Uterus (tissue), 4 donors: ENCODE data around the gene RNH1. TPM values are rescaled to one million over a fixed set of nuclear protein-coding genes. Genes with fewer than 3 reads are reported as not detected.
A peak's percentile ranks its signal among the peaks of the same experiment; 100 is the strongest.

Source experiments
- DNase-seq, 2 donors: peaks; one replicate each; pipeline ENCODE4 v3.0.0-alpha.2; 2019 to 2020
- H3K27ac ChIP-seq, 2 donors: fragments of 200-600 bp; sonication (generic); 1 replicate in 1 of 2; 2 replicates in 1 of 2; pipeline ENCODE4 v1.5.1; 2016 to 2018
- H3K27me3 ChIP-seq, 2 donors: fragments of 200-600 bp; sonication (generic); one replicate each; pipeline ENCODE4 v1.5.1; 2018 to 2019; ENCODE audit warnings: control low read depth in 1 of 2
- H3K36me3 ChIP-seq, 2 donors: fragments of 200-600 bp; sonication (generic); one replicate each; pipeline ENCODE4 v1.5.1; 2019; ENCODE audit warnings: control low read depth in 1 of 2
- H3K4me1 ChIP-seq, 2 donors: fragments of 200-600 bp; sonication (generic); one replicate each; pipeline ENCODE4 v1.5.1; 2018 to 2019; ENCODE audit warnings: control low read depth in 1 of 2
- H3K4me3 ChIP-seq, 2 donors: fragments of 200-600 bp; sonication (generic); 1 replicate in 1 of 2; 2 replicates in 1 of 2; pipeline ENCODE4 v1.5.1; 2018 to 2019; ENCODE audit warnings: mild to moderate bottlenecking in 1 of 2
- H3K9me3 ChIP-seq, 2 donors: fragments of 200-600 bp; sonication (generic); one replicate each; pipeline ENCODE4 v1.5.1; 2019; ENCODE audit warnings: control low read depth in 1 of 2
- POLR2A ChIP-seq, 2 donors: fragments of 450-650 bp; IDR thresholded peaks; one replicate each; pipeline ENCODE4 v1.6.1; 2016; ENCODE audit warnings: antibody characterized with exemption in 2 of 2, mild to moderate bottlenecking in 1 of 2, moderate library complexity in 1 of 2
- intact Hi-C: fragments of 100-400 bp; cut with DNase I; formaldehyde crosslinking; loops from one replicate; pipeline ENCODE4 v1.15.1; 2023; ENCODE audit warnings: low total_unique reads
- total RNA-seq, 4 donors: library from RNA; depleted of rRNA in 3 of 4; stranded (reverse); fragments of >200 nt in 3 of 4; gene quantifications; one replicate each; pipeline versions ENCODE4 v1.1.0 to v1.2.4, GENCODE V29; 2014 to 2023
- TF ChIP-seq, protein P1 (sequence below), 4 experiments: fragments of 200-600 bp in 2 of 4; fragments of 450-650 bp in 2 of 4; sonication (generic) in 2 of 4; IDR thresholded peaks; one replicate each; pipeline ENCODE4 v1.5.1; 2016 to 2019; ENCODE audit warnings: antibody characterized with exemption in 4 of 4, mild to moderate bottlenecking in 2 of 4, moderate library complexity in 1 of 4
- donor health status: DM: yes; HTN: yes; CAD: no.

RNH1 gene
- total RNA-seq, 4 donors from 2014 or later: 111 to 175 (median 142) TPM

DNA sequence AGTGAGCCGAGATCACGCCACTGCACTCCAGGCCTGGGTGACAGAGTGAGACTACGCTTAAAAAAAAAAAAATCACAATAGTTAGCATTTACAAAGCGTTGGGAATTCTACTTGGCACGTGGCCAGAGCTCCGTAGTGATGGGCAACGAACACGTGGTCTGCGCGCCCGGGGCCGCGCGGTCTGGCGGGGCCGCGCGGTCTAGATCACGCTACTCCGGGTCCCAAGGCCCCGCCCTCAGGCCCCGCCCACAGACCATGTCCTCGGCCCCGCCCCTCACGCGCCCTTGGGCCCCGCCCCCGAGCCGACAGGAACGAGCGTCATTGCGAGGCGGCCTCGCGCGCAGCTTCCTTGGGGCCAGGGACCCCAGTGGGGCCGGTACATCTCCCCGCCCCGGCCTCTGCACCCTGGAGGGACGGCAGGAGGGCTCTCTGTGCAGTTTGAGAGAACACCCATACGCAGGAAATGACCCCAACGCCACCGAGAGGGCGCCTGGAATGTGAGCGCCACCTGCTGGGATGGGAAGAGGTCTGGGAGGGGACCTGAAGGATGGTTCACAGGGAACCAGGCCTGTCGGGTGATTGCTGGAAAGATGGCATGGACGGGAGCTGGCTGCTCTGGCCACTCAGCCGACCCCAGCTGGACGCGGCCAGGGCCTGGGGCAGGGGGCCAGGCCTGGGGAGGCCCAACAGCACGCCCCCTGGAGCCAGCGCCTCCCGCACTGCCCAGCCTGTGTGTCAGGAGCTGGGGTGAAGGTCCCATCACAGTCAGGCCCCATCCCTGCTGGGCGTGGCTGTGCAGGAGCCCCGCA is 58.9 kb downstream of the RNH1 start:
- peak; percentile 93 to 94 for DNase-seq
- no peaks in the 10 kb centered on the region for H3K27me3 ChIP-seq
- no peaks in the 10 kb centered on the region for H3K9me3 ChIP-seq
- H3K36me3 ChIP-seq: no peaks in the 10 kb centered on the region
- peak overlapping the region; percentile 63 to 71 for H3K4me3 ChIP-seq
- H3K27ac ChIP-seq: peak overlapping the region; percentile 84 to 92
- peaks cover 0 to 5% of the 10 kb centered on the region in 2 donors for H3K4me1 ChIP-seq
- intact Hi-C loops: no loop called here
- TF ChIP-seq POLR2A (IDR thresholded peaks at IDR 0.05): peak; percentile 78 to 81
- TF ChIP-seq, protein P1, sequence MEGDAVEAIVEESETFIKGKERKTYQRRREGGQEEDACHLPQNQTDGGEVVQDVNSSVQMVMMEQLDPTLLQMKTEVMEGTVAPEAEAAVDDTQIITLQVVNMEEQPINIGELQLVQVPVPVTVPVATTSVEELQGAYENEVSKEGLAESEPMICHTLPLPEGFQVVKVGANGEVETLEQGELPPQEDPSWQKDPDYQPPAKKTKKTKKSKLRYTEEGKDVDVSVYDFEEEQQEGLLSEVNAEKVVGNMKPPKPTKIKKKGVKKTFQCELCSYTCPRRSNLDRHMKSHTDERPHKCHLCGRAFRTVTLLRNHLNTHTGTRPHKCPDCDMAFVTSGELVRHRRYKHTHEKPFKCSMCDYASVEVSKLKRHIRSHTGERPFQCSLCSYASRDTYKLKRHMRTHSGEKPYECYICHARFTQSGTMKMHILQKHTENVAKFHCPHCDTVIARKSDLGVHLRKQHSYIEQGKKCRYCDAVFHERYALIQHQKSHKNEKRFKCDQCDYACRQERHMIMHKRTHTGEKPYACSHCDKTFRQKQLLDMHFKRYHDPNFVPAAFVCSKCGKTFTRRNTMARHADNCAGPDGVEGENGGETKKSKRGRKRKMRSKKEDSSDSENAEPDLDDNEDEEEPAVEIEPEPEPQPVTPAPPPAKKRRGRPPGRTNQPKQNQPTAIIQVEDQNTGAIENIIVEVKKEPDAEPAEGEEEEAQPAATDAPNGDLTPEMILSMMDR (IDR thresholded peaks at IDR 0.05): peak; percentile 91 to 95 (median 92)

DNA sequence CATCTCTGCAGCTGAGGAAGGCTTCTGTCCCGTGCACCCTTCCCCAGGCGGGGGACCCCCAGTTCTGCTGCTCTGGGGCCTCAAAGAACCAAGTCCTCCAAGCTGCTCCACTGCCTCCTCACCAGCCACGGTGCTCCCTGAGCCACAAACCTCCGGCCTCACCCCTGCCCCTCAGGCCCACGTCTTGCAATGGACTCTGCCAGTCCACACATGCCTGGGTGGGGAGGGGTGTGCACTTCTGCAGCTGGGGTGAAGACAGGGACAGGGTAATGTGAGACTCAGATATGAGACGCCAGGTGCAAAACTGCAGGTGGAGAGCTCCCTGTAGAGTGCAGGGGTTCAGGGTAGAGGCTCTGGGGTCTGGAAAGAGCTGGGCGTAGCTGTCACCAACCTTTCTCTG is 60.2 kb downstream of the RNH1 start:
- no peak overlapping the region for H3K4me3 ChIP-seq
- TF ChIP-seq, protein P1 (IDR thresholded peaks at IDR 0.05): no peak
- no peak for TF ChIP-seq POLR2A (IDR thresholded peaks at IDR 0.05)
- intact Hi-C loops: no loop called here
- no peaks in the 10 kb centered on the region for H3K36me3 ChIP-seq
- H3K4me1 ChIP-seq: peaks cover 0 to 5% of the 10 kb centered on the region in 2 donors
- no peak overlapping the region for H3K27ac ChIP-seq
- no peaks in the 10 kb centered on the region for H3K9me3 ChIP-seq
- H3K27me3 ChIP-seq: peaks cover 0 to 1% of the 10 kb centered on the region in 2 donors
- DNase-seq: no peak

DNA sequence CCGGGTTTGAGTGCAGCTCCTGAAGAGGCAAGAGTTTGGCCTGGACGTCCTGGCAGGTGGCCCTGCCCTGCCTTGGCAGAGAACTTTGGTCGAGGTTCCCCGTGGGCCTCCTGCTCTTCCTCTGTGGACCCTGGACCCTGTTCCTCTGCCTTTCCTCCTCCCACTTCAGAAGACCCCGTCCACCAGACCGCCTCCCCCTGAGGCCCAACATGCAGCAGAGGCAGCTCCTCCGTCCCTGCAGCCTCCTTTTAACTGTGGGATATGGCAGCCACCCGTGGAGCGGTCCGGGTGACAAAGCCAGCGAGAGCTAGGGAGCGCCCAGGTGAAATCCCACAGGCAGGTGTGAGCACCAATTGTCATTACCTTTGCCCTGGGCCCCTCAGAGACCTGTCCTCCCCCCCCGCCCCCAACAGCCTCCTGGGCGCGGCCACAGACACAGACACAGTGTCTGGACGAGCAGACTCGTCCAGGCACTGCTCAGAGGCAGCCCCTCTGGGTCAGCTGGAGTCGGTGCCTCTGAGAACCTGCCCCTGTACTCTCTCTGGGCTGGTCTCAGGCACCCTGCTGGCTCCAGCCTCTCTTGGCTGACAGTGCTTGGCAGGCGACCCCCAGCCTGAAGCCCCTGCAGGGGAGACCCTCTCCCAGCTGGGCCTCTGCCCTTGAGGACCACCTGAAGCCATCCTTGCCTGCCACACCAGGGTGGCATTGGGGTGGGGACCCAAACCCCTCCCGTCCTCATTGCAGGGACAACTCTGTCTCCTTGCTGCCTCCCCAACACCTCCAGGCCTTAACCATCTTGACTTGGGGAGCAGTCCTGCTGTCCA is 61.1 kb downstream of the RNH1 start:
- no peak overlapping the region for H3K27ac ChIP-seq
- intact Hi-C loops: no loop called here
- H3K9me3 ChIP-seq: no peaks in the 10 kb centered on the region
- DNase-seq: no peak
- H3K4me3 ChIP-seq: no peak overlapping the region
- no peak for TF ChIP-seq POLR2A (IDR thresholded peaks at IDR 0.05)
- TF ChIP-seq, protein P1 (IDR thresholded peaks at IDR 0.05): no peak
- H3K36me3 ChIP-seq: no peaks in the 10 kb centered on the region
- peaks cover 0 to 10% of the 10 kb centered on the region in 2 donors for H3K27me3 ChIP-seq
- H3K4me1 ChIP-seq: no peaks in the 10 kb centered on the region

Other genes starting within 250 kb of the RNH1 start
- gene NLRP6, start 228.8 kb downstream of the RNH1 start, total RNA-seq: under 1 TPM in 2 of 4 donors, not detected in 2; 0.30 to 0.51 TPM
- gene PGGHG, start 218.1 kb downstream of the RNH1 start, total RNA-seq: 10 to 100 TPM in 3 of 4 donors, 1 to 10 TPM in 1; 7.9 to 29.1 (median 14.2) TPM
- gene IFITM5, start 207.7 kb downstream of the RNH1 start, total RNA-seq: not detected
- 100 to 1,000 TPM in 3 of 4 donors, 10 to 100 TPM in 1; 27.8 to 926 (median 269) TPM for gene IFITM2, start 199.4 kb downstream of the RNH1 start, total RNA-seq
- gene IFITM1, start 193.2 kb downstream of the RNH1 start, total RNA-seq: 100 to 1,000 TPM in 2 of 4 donors, 10 to 100 TPM in 2; 13.4 to 672 (median 239) TPM
- gene IFITM3, start 186.4 kb downstream of the RNH1 start, total RNA-seq: 1,000 to 10,000 TPM in 1 of 4 donors, 100 to 1,000 TPM in 2, 10 to 100 TPM in 1; 22.2 to 1,343 (median 242) TPM
- gene B4GALNT4, start 137.7 kb downstream of the RNH1 start, total RNA-seq: 10 to 100 TPM in 2 of 4 donors, 1 to 10 TPM in 2; 1.8 to 39.7 (median 19.9) TPM
- gene PKP3, start 113.0 kb downstream of the RNH1 start, total RNA-seq: 1 to 10 TPM in 2 of 4 donors, under 1 TPM in 1, not detected in 1; 0.46 to 5.1 (median 1.5) TPM
- 10 to 100 TPM; 13.3 to 61.5 (median 38.4) TPM for gene SIGIRR, start 92.2 kb downstream of the RNH1 start, total RNA-seq
- 1 to 10 TPM in 2 of 4 donors, under 1 TPM in 2; 0.59 to 8.2 (median 1.1) TPM for gene ANO9, start 65.2 kb downstream of the RNH1 start, total RNA-seq
- gene PTDSS2, start 57.0 kb downstream of the RNH1 start, total RNA-seq: 10 to 100 TPM; 20.7 to 43.7 (median 22.8) TPM
- 10 to 100 TPM in 3 of 4 donors, 1 to 10 TPM in 1; 5.4 to 37.6 (median 23.8) TPM for gene HRAS, start 28.3 kb upstream of the RNH1 start, total RNA-seq
- 1 to 10 TPM in 2 of 4 donors, not detected in 2; 1.7 to 1.9 TPM for gene LRRC56, start 30.3 kb upstream of the RNH1 start, total RNA-seq
- gene LMNTD2, start 53.5 kb upstream of the RNH1 start, total RNA-seq: 1 to 10 TPM in 1 of 4 donors, under 1 TPM in 2, not detected in 1; 0.14 to 2.2 (median 0.51) TPM
- gene RASSF7, start 53.7 kb upstream of the RNH1 start, total RNA-seq: 10 to 100 TPM in 2 of 4 donors, 1 to 10 TPM in 1, under 1 TPM in 1; 0.59 to 13.1 (median 8.0) TPM
- 10 to 100 TPM in 3 of 4 donors, 1 to 10 TPM in 1; 5.0 to 45.8 (median 24.1) TPM for gene PHRF1, start 69.2 kb upstream of the RNH1 start, total RNA-seq
- 10 to 100 TPM in 3 of 4 donors, 1 to 10 TPM in 1; 9.1 to 33.6 (median 13.1) TPM for gene IRF7, start 108.7 kb upstream of the RNH1 start, total RNA-seq
- gene CDHR5, start 117.7 kb upstream of the RNH1 start, total RNA-seq: under 1 TPM in 3 of 4 donors, not detected in 1; 0.26 to 0.55 (median 0.29) TPM
- not detected for gene SCT, start 119.9 kb upstream of the RNH1 start, total RNA-seq
- 1 to 10 TPM in 1 of 4 donors, not detected in 3; 4.5 TPM for gene DRD4, start 130.0 kb upstream of the RNH1 start, total RNA-seq
- gene DEAF1, start 188.0 kb upstream of the RNH1 start, total RNA-seq: 10 to 100 TPM in 2 of 4 donors, 1 to 10 TPM in 2; 7.9 to 45.6 (median 20.4) TPM
- gene TMEM80, start 188.6 kb upstream of the RNH1 start, total RNA-seq: 10 to 100 TPM in 2 of 4 donors, 1 to 10 TPM in 2; 2.6 to 35.3 (median 8.1) TPM
- 10 to 100 TPM; 12.2 to 52.8 (median 32.3) TPM for gene EPS8L2, start 199.0 kb upstream of the RNH1 start, total RNA-seq
- 100 to 1,000 TPM in 1 of 4 donors, 10 to 100 TPM in 3; 60.3 to 146 (median 66.9) TPM for gene TALDO1, start 240.2 kb upstream of the RNH1 start, total RNA-seq